Uterus (tissue), 2 donors: ENCODE data around the gene TMEM51.

Experiments
- POLR2A ChIP-seq, 2 donors: fragments of 450-650 bp; IDR thresholded peaks; one replicate each; pipeline ENCODE4 v1.6.1; 2016; ENCODE audit warnings: antibody characterized with exemption in 2 of 2, mild to moderate bottlenecking in 1 of 2, moderate library complexity in 1 of 2
- TF ChIP-seq, protein P1 (sequence below), 4 experiments: fragments of 200-600 bp in 2 of 4; fragments of 450-650 bp in 2 of 4; sonication (generic) in 2 of 4; IDR thresholded peaks; one replicate each; pipeline ENCODE4 v1.5.1; 2016 to 2019; ENCODE audit warnings: antibody characterized with exemption in 4 of 4, mild to moderate bottlenecking in 2 of 4, moderate library complexity in 1 of 4

- TF ChIP-seq, protein P1, sequence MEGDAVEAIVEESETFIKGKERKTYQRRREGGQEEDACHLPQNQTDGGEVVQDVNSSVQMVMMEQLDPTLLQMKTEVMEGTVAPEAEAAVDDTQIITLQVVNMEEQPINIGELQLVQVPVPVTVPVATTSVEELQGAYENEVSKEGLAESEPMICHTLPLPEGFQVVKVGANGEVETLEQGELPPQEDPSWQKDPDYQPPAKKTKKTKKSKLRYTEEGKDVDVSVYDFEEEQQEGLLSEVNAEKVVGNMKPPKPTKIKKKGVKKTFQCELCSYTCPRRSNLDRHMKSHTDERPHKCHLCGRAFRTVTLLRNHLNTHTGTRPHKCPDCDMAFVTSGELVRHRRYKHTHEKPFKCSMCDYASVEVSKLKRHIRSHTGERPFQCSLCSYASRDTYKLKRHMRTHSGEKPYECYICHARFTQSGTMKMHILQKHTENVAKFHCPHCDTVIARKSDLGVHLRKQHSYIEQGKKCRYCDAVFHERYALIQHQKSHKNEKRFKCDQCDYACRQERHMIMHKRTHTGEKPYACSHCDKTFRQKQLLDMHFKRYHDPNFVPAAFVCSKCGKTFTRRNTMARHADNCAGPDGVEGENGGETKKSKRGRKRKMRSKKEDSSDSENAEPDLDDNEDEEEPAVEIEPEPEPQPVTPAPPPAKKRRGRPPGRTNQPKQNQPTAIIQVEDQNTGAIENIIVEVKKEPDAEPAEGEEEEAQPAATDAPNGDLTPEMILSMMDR (IDR thresholded peaks at IDR 0.05): no peak
- no peak for TF ChIP-seq POLR2A (IDR thresholded peaks at IDR 0.05)
These were observed 46.4 kb upstream of the TMEM51 start for GRCh38 chr1:15107058-15107687.
